ENCODE results near the gene PSMD2. TPM values are rescaled to one million over a fixed set of nuclear protein-coding genes. Genes with fewer than 3 reads are reported as not detected.

PSMD2 gene
- total and polyA plus RNA-seq, 10 of the 15 experiments (the other 5 are each of a cell fraction or from before 2014, with no cell fraction given), result 103 to 515 (median 197) TPM

DNA sequence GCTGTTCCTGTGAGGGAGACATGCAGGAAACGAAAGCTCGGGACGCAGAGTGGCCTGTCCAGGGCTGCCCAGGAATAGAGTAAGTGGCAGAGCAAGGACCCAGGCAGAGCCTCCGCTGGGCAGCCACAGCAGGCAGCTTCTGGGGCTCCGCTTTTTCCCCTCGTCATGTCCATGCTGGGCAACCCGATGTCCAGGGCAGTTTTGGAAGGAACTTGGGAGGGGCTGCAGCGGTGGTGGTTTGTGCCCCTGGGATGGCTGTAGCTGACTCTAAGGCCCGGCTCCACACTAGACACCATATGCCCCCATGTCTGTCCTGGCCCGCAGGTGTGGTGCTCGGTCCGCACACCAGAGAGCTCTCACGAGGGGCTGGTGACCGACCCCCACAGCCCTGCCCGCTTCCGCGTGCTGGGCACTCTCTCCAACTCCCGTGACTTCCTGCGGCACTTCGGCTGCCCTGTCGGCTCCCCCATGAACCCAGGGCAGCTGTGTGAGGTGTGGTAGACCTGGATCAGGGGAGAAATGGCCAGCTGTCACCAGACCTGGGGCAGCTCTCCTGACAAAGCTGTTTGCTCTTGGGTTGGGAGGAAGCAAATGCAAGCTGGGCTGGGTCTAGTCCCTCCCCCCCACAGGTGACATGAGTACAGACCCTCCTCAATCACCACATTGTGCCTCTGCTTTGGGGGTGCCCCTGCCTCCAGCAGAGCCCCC, 7.1 kb upstream of the PSMD2 start:
- no peak for ATAC-seq
- H3K4me1 ChIP-seq (ENCODE audit: control insufficient read depth, insufficient read depth, low read length), result no peaks in the 10 kb centered on the region
- no peak for FAIRE-seq
- SMC1A ChIA-PET (ENCODE audit: uncharacterized antibody, unreplicated experiment), result interaction anchor here (1.2 kb wide), 1 partner anchor 42 kb away, joined by 3 read pairs; the partner anchor contains the start of gene EEF1AKMT4
- intact Hi-C loops (cut with micrococcal nuclease; ENCODE audit: unreplicated experiment) (no loop called here), in situ Hi-C loops (cut with MboI) (no loop called here)
- no peaks in the 10 kb centered on the region for H3K27me3 ChIP-seq (replicated peaks in 1 of 2; ENCODE audit: control insufficient read depth in 2 of 2, insufficient read depth in 2 of 2, low read length in 1 of 2)
- H3K9ac ChIP-seq (ENCODE audit: control insufficient read depth, insufficient read depth, low read length), result no peak overlapping the region
- H3K4me3 ChIP-seq, result no peak overlapping the region
- 52% methylated on average over 21 of the region's 21 CpGs for WGBS (ENCODE audit: insufficient coverage, insufficient replicate concordance, low lambda C conversion rate, missing lambda C conversion rate)
- no peaks in the 10 kb centered on the region for H3K9me3 ChIP-seq (replicated peaks; ENCODE audit: control insufficient read depth, insufficient read depth, low read length)
- no peak for DNase-seq (ENCODE audit: low read depth, low spot score)
- RAD21 ChIA-PET (ENCODE audit: unreplicated experiment), result interaction anchor here (1.6 kb wide), 1 partner anchor 64 kb away, joined by 5 read pairs; no protein-coding TSS in a partner anchor
- no peak overlapping the region for H2AFZ ChIP-seq (ENCODE audit: control insufficient read depth, low read depth, low read length)
- CTCF ChIA-PET, result interaction anchor here (0.7 to 1.3 kb wide), 3 partner anchors 14 to 878 kb away, joined by 3 to 4 read pairs (median 4); no protein-coding TSS in a partner anchor
- no peak for TF ChIP-seq ELK1 (IDR thresholded peaks at IDR 0.05; ENCODE audit: low read depth, low read length)
- no peak for TF ChIP-seq NR2F1 (conservative IDR thresholded peaks at IDR 0.05)
- TF ChIP-seq ZNF24 (IDR thresholded peaks at IDR 0.05), result no peak
- no peak for TF ChIP-seq GATAD2B (conservative IDR thresholded peaks at IDR 0.05; ENCODE audit: low read depth)
- TF ChIP-seq KLF5 (IDR thresholded peaks at IDR 0.05; ENCODE audit: partially characterized antibody), result no peak
- TF ChIP-seq POLR2A (IDR thresholded peaks at IDR 0.05; ENCODE audit: low read depth, low read length), result no peak
- no peak for TF ChIP-seq SP1 (IDR thresholded peaks at IDR 0.05; ENCODE audit: low read depth, low read length)
- no peak for TF ChIP-seq JUNB (IDR thresholded peaks at IDR 0.05)
- TF ChIP-seq SREBF2 (IDR thresholded peaks at IDR 0.05; ENCODE audit: low read length), result no peak
- no peak for TF ChIP-seq FOXM1 (IDR thresholded peaks at IDR 0.05; ENCODE audit: low read depth, low read length)
- TF ChIP-seq BRCA1 (IDR thresholded peaks at IDR 0.05; ENCODE audit: low read depth, low read length), result no peak
- TF ChIP-seq EZH2 (IDR thresholded peaks at IDR 0.05; ENCODE audit: borderline replicate concordance, control insufficient read depth, low read depth, low read length), result no peak
- no peak overlapping the region for H3K4me2 ChIP-seq (ENCODE audit: control insufficient read depth, insufficient read depth)
- H3K27ac ChIP-seq (ENCODE audit: control insufficient read depth, insufficient read depth), result no peak overlapping the region
- no TSS peak for BruUV-seq (replicated peaks)
- POLR2A ChIA-PET, result no interaction called here
- H3K36me3 ChIP-seq (ENCODE audit: control insufficient read depth in 2 of 2, insufficient read depth in 2 of 2, low read length in 1 of 2), result no peaks in the 10 kb centered on the region
- H3K79me2 ChIP-seq (ENCODE audit: control insufficient read depth, insufficient read depth, low read length), result no peaks in the 10 kb centered on the region
- no peaks in the 10 kb centered on the region for H4K20me1 ChIP-seq (ENCODE audit: control insufficient read depth, insufficient read depth)

Measured in GM12878 (cell line).